ENCODE data around the gene SAP30. TPM values are rescaled to one million over a fixed set of nuclear protein-coding genes. Genes with fewer than 3 reads are reported as not detected.

Gene SAP30
- total RNA-seq, 1 donor from 2014 or later, result 11.1 TPM

DNA sequence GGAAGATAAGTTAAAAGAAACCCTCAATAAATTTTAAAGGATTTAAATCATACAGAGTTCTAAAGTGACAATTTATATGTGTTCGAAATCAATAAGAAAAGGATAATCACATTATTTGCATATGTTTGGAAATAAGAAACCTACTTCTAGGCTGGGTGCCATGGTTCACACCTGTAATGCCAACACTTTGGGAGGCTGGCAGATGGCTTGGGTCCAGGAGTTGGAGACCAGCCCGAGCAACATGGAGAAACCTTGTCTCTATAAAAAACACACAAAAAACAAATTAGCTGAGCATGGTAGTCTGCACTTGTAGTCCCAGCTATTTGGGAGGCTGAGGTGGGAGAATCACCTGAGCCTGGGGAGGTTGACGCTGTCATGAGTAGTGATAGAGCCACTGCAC lies 8.1 kb upstream of the SAP30 start:
- no peak for TF ChIP-seq CTCF (IDR thresholded peaks at IDR 0.05; ENCODE audit: insufficient read depth, low read length, severe bottlenecking)
- no peaks in the 10 kb centered on the region for H3K36me3 ChIP-seq (ENCODE audit: control insufficient read depth, insufficient read depth, low read length)
- DNase-seq (ENCODE audit: low read depth) (no peak), FAIRE-seq (no peak)
- H3K4me3 ChIP-seq (ENCODE audit: low read depth, low read length), result no peak overlapping the region
- no peaks in the 10 kb centered on the region for H3K27me3 ChIP-seq (ENCODE audit: control insufficient read depth, insufficient read depth, low read length)

DNA sequence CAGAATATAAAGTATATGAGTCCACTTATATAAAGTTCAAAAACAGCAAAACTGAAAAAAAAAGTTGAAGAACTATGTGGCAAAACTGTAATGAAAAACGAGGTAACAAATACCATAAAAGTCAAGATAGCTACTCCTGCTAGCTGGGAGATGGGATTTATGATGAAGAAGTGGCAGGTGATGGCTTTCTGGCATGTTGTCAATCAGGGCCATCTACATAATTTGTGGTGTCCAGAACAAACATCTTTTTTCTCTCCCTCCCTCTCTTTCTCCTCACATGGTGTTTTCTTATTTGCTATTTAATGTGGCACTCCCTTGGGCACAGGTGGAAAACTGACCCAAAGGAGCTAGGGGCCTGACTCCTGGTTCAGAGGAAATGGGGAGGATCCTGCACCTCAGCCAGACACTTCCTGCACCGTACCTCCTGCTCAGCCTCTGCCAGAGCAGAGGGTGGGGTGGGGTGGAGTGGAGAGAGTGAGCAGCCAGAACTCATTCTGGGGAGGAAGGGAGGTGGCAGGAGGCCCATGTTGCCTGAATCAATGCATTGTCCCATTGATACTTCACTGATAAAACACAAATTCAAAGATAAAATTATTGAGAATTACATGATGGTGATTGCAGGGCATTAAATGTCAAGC lies 5.3 kb upstream of the SAP30 start:
- FAIRE-seq, result no peak
- no peak for TF ChIP-seq CTCF (IDR thresholded peaks at IDR 0.05; ENCODE audit: insufficient read depth, low read length, severe bottlenecking)
- Histone ChIP-seq H3K27me3 (ENCODE audit: control insufficient read depth, insufficient read depth, low read length) (no peaks in the 10 kb centered on the region), H3K36me3 (ENCODE audit: control insufficient read depth, insufficient read depth, low read length) (no peaks in the 10 kb centered on the region), H3K4me3 (ENCODE audit: low read depth, low read length) (no peak overlapping the region)
- no peak for DNase-seq (ENCODE audit: low read depth)

- Histone ChIP-seq H3K27me3 (ENCODE audit: control insufficient read depth, insufficient read depth, low read length) (no peaks in the 10 kb centered on the region), H3K4me3 (ENCODE audit: low read depth, low read length) (no peak overlapping the region), H3K36me3 (ENCODE audit: control insufficient read depth, insufficient read depth, low read length) (no peaks in the 10 kb centered on the region)
- FAIRE-seq (no peak), DNase-seq (ENCODE audit: low read depth) (peak; percentile 69)
- TF ChIP-seq CTCF (IDR thresholded peaks at IDR 0.05; ENCODE audit: insufficient read depth, low read length, severe bottlenecking), result no peak
These were observed 3.5 kb upstream of the SAP30 start for GRCh38 chr4:173367285-173367684.

- H3K27me3 ChIP-seq (ENCODE audit: control insufficient read depth, insufficient read depth, low read length), result no peaks in the 10 kb centered on the region
- no peaks in the 10 kb centered on the region for H3K36me3 ChIP-seq (ENCODE audit: control insufficient read depth, insufficient read depth, low read length)
- no peak overlapping the region for H3K4me3 ChIP-seq (ENCODE audit: low read depth, low read length)
- FAIRE-seq, result peak; percentile 43
- TF ChIP-seq CTCF (IDR thresholded peaks at IDR 0.05; ENCODE audit: insufficient read depth, low read length, severe bottlenecking), result no peak
- DNase-seq (ENCODE audit: low read depth), result peak; percentile 42
These were observed 2.8 kb upstream of the SAP30 start for GRCh38 chr4:173367946-173368345.

DNA sequence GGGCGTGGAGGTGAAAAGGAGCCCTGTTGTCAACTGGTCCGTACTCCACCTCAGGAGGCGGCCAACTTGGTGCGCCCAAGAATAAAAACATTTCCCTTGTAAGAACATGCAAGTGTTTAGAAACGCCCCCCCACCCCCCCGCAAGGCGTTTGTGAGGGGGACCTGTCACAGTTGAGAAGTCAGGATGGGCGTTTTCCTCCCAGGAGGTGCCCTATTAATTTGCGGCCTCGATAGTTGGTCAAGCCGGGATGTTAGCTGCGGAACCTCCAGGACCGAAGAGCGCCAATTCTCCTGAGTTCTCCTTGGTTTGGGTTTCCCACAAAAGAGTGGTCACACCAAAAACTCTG lies 651 bp upstream of the SAP30 start:
- H3K4me3 ChIP-seq (ENCODE audit: low read depth, low read length), result peak overlapping the region; percentile 95
- no peak for FAIRE-seq
- no peaks in the 10 kb centered on the region for H3K36me3 ChIP-seq (ENCODE audit: control insufficient read depth, insufficient read depth, low read length)
- DNase-seq (ENCODE audit: low read depth), result no peak
- no peaks in the 10 kb centered on the region for H3K27me3 ChIP-seq (ENCODE audit: control insufficient read depth, insufficient read depth, low read length)
- no peak for TF ChIP-seq CTCF (IDR thresholded peaks at IDR 0.05; ENCODE audit: insufficient read depth, low read length, severe bottlenecking)
